MG63 (cell line): Measurements from ENCODE around the gene SMIM21. TPM values are rescaled to one million over a fixed set of nuclear protein-coding genes. Genes with fewer than 3 reads are reported as not detected.

ENCODE experiments used
- DNase-seq: peaks from one replicate; pipeline ENCODE4 v3.0.0-alpha.2; 2020
- H3K27me3 ChIP-seq: fragments of 250-450 bp; sonication (Bioruptor Pico); 2 replicates; pipeline ENCODE4 v1.5.1; 2020; ENCODE audit warnings: mild to moderate bottlenecking, moderate library complexity
- H3K36me3 ChIP-seq: fragments of 250-450 bp; sonication (Bioruptor Pico); 2 replicates; pipeline ENCODE4 v1.5.1; 2020; ENCODE audit warnings: mild to moderate bottlenecking, moderate library complexity
- H3K4me3 ChIP-seq: fragments of 250-450 bp; sonication (Bioruptor Pico); 2 replicates; pipeline ENCODE4 v1.5.1; 2020; ENCODE audit warnings: mild to moderate bottlenecking, moderate library complexity
- H3K9me3 ChIP-seq: fragments of 250-450 bp; sonication (Bioruptor Pico); 2 replicates; pipeline ENCODE4 v1.5.1; 2020; ENCODE audit warnings: mild to moderate bottlenecking, moderate library complexity
- total RNA-seq: library from RNA; depleted of rRNA; stranded (reverse); fragments of >200 nt; shearing (Covaris generic); gene quantifications from 2 replicates; pipeline ENCODE4 v1.2.3, GENCODE V29; 2014; ENCODE audit warnings: low replicate concordance; rRNA removed

Gene SMIM21
- total RNA-seq, 1 experiment from 2014 or later, result not detected

DNA sequence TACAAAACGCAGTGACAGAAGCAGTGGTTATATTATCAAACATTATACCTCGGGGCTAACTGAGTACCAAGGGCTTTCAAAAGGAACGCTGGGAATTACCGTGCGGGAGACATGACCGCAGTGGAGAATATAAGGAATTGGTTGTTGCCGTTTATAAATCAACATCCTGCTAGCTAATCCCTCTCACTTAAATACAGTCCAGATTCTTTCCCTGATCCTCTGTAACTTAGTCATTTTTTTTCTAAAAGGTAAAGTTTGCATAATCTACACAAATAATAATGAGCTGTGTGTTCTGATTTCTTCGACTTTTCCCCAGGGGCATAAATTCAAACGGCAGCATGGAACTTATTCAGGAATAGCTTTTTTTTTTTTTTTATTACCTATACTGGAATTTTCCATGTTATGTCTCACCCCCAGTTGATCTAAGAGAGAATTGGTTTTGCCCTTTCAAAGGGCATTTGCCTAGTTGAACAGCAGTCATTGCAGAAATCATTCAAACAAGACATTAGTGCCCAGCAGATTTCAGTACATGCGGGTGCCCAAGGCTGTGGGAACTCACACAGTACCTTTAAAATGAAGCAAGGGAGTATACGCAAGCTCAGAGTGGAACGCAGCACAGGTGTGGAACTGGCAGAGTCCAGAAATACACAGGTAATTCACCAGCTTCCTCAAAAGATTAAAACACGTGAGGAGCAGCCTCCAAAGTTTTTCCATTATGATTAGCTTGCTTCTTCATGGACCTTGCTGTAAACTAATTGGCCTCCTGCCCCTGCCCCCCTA is 63.9 kb downstream of the SMIM21 start:
- no peaks in the 10 kb centered on the region for H3K27me3 ChIP-seq
- H3K9me3 ChIP-seq, result no peaks in the 10 kb centered on the region
- no peak for DNase-seq
- no peaks in the 10 kb centered on the region for H3K36me3 ChIP-seq
- no peak overlapping the region for H3K4me3 ChIP-seq

DNA sequence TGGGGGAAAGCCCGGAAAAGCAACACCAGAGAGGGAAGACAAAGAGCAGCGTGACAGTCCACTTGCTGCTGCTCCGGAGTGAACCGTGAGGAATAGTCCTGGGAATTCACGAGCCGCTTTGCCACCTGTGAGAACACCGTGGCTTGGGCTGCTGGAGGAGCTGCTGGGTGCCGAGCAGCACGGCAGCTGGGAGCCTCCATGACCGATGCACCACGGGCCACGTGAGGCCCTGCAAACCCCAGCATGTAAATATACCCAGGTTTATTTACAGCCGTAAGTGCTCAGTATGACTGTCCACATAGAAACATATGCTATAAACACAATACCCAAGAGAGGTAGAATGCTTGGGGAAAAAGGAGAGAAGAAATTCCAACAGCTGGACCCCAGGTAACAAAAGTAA is 65.1 kb downstream of the SMIM21 start:
- Histone ChIP-seq H3K27me3 (no peaks in the 10 kb centered on the region), H3K4me3 (no peak overlapping the region), H3K36me3 (no peaks in the 10 kb centered on the region), H3K9me3 (no peaks in the 10 kb centered on the region)
- no peak for DNase-seq

DNA sequence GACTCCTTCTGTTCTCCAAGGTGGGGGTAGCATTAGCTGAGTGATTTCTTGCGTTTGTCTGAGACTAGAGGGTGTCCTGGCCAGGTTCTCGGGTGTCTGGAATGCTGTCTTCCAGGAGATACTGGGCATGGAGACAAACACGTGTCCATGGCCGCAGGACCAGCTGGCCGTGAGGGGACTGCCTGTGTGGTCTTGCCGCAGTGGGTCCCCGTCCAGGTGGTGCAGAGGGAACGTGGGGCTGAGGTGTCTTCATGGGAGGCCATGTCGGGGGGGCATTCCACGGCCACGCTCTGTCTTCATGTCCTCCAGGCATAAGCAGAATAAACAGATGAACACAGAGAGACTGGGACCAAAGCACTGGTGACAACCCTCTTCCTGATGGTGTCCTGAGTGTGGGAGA is 66.6 kb downstream of the SMIM21 start:
- H3K27me3 ChIP-seq, result no peaks in the 10 kb centered on the region
- no peaks in the 10 kb centered on the region for H3K36me3 ChIP-seq
- H3K9me3 ChIP-seq, result no peaks in the 10 kb centered on the region
- no peak for DNase-seq
- H3K4me3 ChIP-seq, result no peak overlapping the region

DNA sequence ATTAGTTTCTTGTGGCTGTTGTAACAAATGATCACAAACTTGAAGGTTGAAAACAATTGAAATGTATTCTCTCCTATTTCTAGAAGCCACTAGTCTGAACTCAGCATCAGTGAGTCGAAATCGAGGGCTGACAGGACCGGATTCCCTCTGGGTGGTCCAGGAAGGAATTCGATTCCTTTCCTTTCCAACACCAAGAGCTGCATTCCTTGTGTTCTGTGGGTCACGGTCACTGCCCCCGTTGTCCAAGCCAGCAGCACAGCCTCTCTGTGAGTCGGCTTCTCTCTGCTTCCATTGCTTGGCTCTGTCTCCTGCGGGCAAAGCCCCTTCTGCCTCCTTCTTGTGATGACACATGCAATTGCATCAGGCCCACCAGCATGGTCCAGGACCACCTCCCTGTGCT is 67.3 kb downstream of the SMIM21 start:
- H3K9me3 ChIP-seq, result no peaks in the 10 kb centered on the region
- DNase-seq, result no peak
- H3K27me3 ChIP-seq, result no peaks in the 10 kb centered on the region
- no peaks in the 10 kb centered on the region for H3K36me3 ChIP-seq
- H3K4me3 ChIP-seq, result no peak overlapping the region

Other genes with a start within 250 kb of the SMIM21 start
- gene PTGR3, start 218.6 kb downstream of the SMIM21 start, total RNA-seq, result 8.0 and 21.6 TPM in 2 replicates
- 4.4 and 4.5 TPM in 2 replicates for gene TSHZ1, start 216.9 kb downstream of the SMIM21 start, total RNA-seq